PC-9 (cell line): ENCODE results near the gene NR6A1. TPM values are rescaled to one million over a fixed set of nuclear protein-coding genes. Genes with fewer than 3 reads are reported as not detected.
A peak's percentile ranks its signal among the peaks of the same experiment; 100 is the strongest.

Source experiments
- BruUV-seq: library from RNA; stranded (reverse); fragments of 400-500 nt; replicated peaks from 2 replicates; lab custom pipeline; 2021; lab: Mats Ljungman, UMichigan
- CTCF ChIA-PET: fragments of 300-600 bp; sonication (Branson Sonifier 250); formaldehyde crosslinking; loops from one replicate; lab custom pipeline; 2022; ENCODE audit warnings: antibody characterized with exemption; lab: Charles Lee
- POLR2A ChIA-PET: fragments of 300-600 bp; sonication (Branson Sonifier 250); formaldehyde crosslinking; loops from one replicate; lab custom pipeline; 2022; ENCODE audit warnings: antibody characterized with exemption; ENCODE audit not compliant: unreplicated experiment; lab: Charles Lee
- DNase-seq, 2 experiments: peaks; one replicate each; pipeline versions ENCODE4 v3.0.0 to v3.0.0-alpha.2; 2015 to 2022; ENCODE audit warnings: mixed read lengths in 1 of 2
- H2AFZ ChIP-seq: fragments of 200-600 bp; sonication (generic); 2 replicates; pipeline ENCODE4 v1.8.1; 2017; ENCODE audit warnings: antibody characterized with exemption
- H3F3A ChIP-seq: fragments of 200-600 bp; sonication (generic); 2 replicates; pipeline ENCODE4 v1.8.1; 2017; ENCODE audit warnings: antibody characterized with exemption, mild to moderate bottlenecking, low read depth; ENCODE audit not compliant: insufficient read depth
- H3K27ac ChIP-seq: fragments of 200-600 bp; sonication (generic); 2 replicates; pipeline ENCODE4 v1.6.1; 2016; ENCODE audit warnings: mixed run types
- H3K27me3 ChIP-seq: fragments of 200-600 bp; sonication (generic); 2 replicates; pipeline ENCODE4 v1.6.1; 2016; ENCODE audit warnings: low read depth, mixed run types; ENCODE audit not compliant: insufficient read depth
- H3K36me3 ChIP-seq: fragments of 200-600 bp; sonication (generic); 2 replicates; pipeline ENCODE4 v1.6.1; 2016; ENCODE audit warnings: low read depth, mixed run types
- H3K4me1 ChIP-seq: fragments of 200-600 bp; sonication (generic); replicated peaks from 2 replicates; pipeline ENCODE4 v1.6.1; 2016; ENCODE audit warnings: mixed run types; ENCODE audit not compliant: insufficient read depth
- H3K4me2 ChIP-seq: fragments of 200-600 bp; sonication (generic); 2 replicates; pipeline ENCODE4 v1.6.1; 2017; ENCODE audit warnings: mixed run types
- H3K4me3 ChIP-seq: fragments of 200-600 bp; sonication (generic); 2 replicates; pipeline ENCODE4 v1.6.1; 2016; ENCODE audit warnings: mixed run types
- H3K79me2 ChIP-seq: fragments of 200-600 bp; sonication (generic); 2 replicates; pipeline ENCODE4 v1.6.1; 2017; ENCODE audit warnings: low read depth, mixed run types
- H3K9me2 ChIP-seq: fragments of 200-600 bp; sonication (generic); 2 replicates; pipeline ENCODE4 v1.8.1; 2017; ENCODE audit warnings: mild to moderate bottlenecking; ENCODE audit not compliant: insufficient read depth
- H3K9me3 ChIP-seq: fragments of 200-600 bp; sonication (generic); 2 replicates; pipeline ENCODE4 v1.8.1; 2016; ENCODE audit warnings: low read depth; ENCODE audit not compliant: insufficient read depth
- H4K20me1 ChIP-seq: fragments of 200-600 bp; sonication (generic); 2 replicates; pipeline ENCODE4 v1.8.1; 2017; ENCODE audit not compliant: insufficient read depth
- EZH2 ChIP-seq: fragments of 200-600 bp; sonication (generic); IDR thresholded peaks from 2 replicates; pipeline ENCODE4 v1.8.0; 2017; ENCODE audit warnings: antibody characterized with exemption, low read depth
- intact Hi-C: fragments of 100-400 bp; cut with micrococcal nuclease; formaldehyde crosslinking; loops from one replicate; pipeline ENCODE4 v1.10.0; 2022; ENCODE audit not compliant: unreplicated experiment
- microRNA-seq: library from miRNA; unstranded; fragments of <30 nt; microRNA quantifications from one replicate; pipeline ENCODE4 v1.2.0, GENCODE V29; 2021; ENCODE audit warnings: borderline number of aligned reads, borderline replicate concordance
- total RNA-seq: library from RNA; stranded (reverse); gene quantifications from 2 replicates; pipeline ENCODE4 v1.2.3, GENCODE V29; 2021
- TF ChIP-seq, protein P1 (sequence below): fragments of 200-600 bp; sonication (generic); conservative IDR thresholded peaks from 2 replicates; pipeline ENCODE4 v1.6.1; 2017; ENCODE audit warnings: mixed run types, antibody characterized with exemption, mild to moderate bottlenecking, moderate library complexity

NR6A1 gene
- total RNA-seq, 1 experiment from 2014 or later: 13.0 TPM

DNA sequence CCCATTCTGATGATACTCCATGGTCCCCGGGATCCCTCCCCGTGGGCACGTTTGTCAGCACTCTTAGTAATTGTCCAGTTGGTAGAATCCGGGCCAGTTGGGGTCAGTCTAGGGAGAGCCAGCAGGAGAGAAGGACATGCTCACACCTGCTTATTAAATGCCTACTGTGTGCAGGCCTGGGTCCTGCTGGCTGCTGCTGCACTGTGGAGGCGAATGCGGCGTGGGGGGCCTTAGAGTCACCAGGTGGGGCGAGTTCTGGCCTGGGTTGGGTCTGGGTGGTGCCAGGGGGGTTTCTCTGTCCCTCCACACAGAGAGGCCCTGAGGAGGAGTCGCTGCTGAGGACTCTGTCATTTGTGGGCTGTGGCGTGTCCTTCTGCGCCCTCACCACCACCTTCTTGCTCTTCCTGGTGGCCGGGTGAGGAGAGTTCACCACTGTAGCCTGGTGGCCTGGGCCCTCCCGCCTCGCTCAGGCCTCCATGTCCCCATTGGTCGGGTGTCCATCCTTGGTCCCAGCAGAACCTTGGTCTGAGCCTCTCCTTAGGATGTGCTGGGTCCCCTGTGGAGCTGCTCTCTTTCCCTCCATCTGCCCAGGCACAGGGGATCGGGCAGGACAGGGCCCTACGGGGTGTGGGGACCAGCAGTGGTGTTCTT lies 303.6 kb downstream of the NR6A1 start:
- Histone ChIP-seq H3K36me3 (no peaks in the 10 kb centered on the region), H2AFZ (no peak overlapping the region), H3K4me1 (no peaks in the 10 kb centered on the region), H4K20me1 (no peaks in the 10 kb centered on the region), H3F3A (no peaks in the 10 kb centered on the region), H3K27ac (no peak overlapping the region), H3K27me3 (no peaks in the 10 kb centered on the region), H3K9me3 (no peaks in the 10 kb centered on the region), H3K79me2 (no peaks in the 10 kb centered on the region), H3K4me3 (no peak overlapping the region), H3K9me2 (no peaks in the 10 kb centered on the region), H3K4me2 (no peak overlapping the region)
- intact Hi-C loops: no loop called here
- POLR2A ChIA-PET: no interaction called here
- TF ChIP-seq EZH2: no peak
- TF ChIP-seq, protein P1, sequence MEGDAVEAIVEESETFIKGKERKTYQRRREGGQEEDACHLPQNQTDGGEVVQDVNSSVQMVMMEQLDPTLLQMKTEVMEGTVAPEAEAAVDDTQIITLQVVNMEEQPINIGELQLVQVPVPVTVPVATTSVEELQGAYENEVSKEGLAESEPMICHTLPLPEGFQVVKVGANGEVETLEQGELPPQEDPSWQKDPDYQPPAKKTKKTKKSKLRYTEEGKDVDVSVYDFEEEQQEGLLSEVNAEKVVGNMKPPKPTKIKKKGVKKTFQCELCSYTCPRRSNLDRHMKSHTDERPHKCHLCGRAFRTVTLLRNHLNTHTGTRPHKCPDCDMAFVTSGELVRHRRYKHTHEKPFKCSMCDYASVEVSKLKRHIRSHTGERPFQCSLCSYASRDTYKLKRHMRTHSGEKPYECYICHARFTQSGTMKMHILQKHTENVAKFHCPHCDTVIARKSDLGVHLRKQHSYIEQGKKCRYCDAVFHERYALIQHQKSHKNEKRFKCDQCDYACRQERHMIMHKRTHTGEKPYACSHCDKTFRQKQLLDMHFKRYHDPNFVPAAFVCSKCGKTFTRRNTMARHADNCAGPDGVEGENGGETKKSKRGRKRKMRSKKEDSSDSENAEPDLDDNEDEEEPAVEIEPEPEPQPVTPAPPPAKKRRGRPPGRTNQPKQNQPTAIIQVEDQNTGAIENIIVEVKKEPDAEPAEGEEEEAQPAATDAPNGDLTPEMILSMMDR: no peak
- no TSS peak for BruUV-seq
- DNase-seq: no peak
- CTCF ChIA-PET: no interaction called here

Small RNAs within 50 kb of the gene (microRNA-seq; reads per million reads assigned to microRNA genes)
- 953 reads per million, percentile 75 among the genes with 10 or more reads in this experiment for gene MIR181A2
- 1,850 reads per million, percentile 80 among the genes with 10 or more reads in this experiment for gene MIR181B2

Other genes with a start within 250 kb of the NR6A1 start
- gene OLFML2A, start 5.8 kb upstream of the NR6A1 start, total RNA-seq: 5.7 and 9.0 TPM in 2 replicates
- gene WDR38, start 82.1 kb upstream of the NR6A1 start, total RNA-seq: not detected in 2 replicates
- 2,125 and 2,313 TPM in 2 replicates for gene RPL35, start 90.6 kb upstream of the NR6A1 start, total RNA-seq
- 71.0 and 84.4 TPM in 2 replicates for gene ARPC5L, start 90.8 kb upstream of the NR6A1 start, total RNA-seq
- 23.0 and 26.2 TPM in 2 replicates for gene GOLGA1, start 169.8 kb upstream of the NR6A1 start, total RNA-seq